SJSA1 (cell line): Measurements from ENCODE around the gene ANKZF1. TPM values are rescaled to one million over a fixed set of nuclear protein-coding genes. Genes with fewer than 3 reads are reported as not detected.

Source experiments
- DNase-seq, 2 experiments: peaks; one replicate each; pipeline ENCODE4 v3.0.0-alpha.2; 2015 to 2020; ENCODE audit warnings: low spot score in 2 of 2, low read depth in 1 of 2
- H3K27ac ChIP-seq: fragments of 250-450 bp; sonication (Bioruptor Pico); 2 replicates; pipeline ENCODE4 v1.5.1; 2020; ENCODE audit warnings: mild to moderate bottlenecking, moderate library complexity
- H3K27me3 ChIP-seq: fragments of 250-450 bp; sonication (Bioruptor Pico); replicated peaks from 2 replicates; pipeline ENCODE4 v1.5.1; 2020; ENCODE audit warnings: mild to moderate bottlenecking, moderate library complexity
- H3K36me3 ChIP-seq: fragments of 250-450 bp; sonication (Bioruptor Pico); 2 replicates; pipeline ENCODE4 v1.5.1; 2020; ENCODE audit warnings: mild to moderate bottlenecking
- H3K4me1 ChIP-seq: fragments of 250-450 bp; sonication (Bioruptor Pico); replicated peaks from 2 replicates; pipeline ENCODE4 v1.6.1; 2021; ENCODE audit warnings: mild to moderate bottlenecking
- H3K4me3 ChIP-seq: fragments of 250-450 bp; sonication (Bioruptor Pico); 2 replicates; pipeline ENCODE4 v1.5.1; 2020; ENCODE audit warnings: mild to moderate bottlenecking
- H3K9me3 ChIP-seq: fragments of 250-450 bp; sonication (Bioruptor Pico); replicated peaks from 2 replicates; pipeline ENCODE4 v1.5.1; 2020; ENCODE audit warnings: mild to moderate bottlenecking
- total RNA-seq: library from RNA; depleted of rRNA; stranded (reverse); fragments of >200 nt; shearing (Covaris generic); gene quantifications from 2 replicates; pipeline ENCODE4 v1.2.3, GENCODE V29; 2014

Gene ANKZF1
- total RNA-seq, 1 experiment from 2014 or later = 15.2 TPM

DNA sequence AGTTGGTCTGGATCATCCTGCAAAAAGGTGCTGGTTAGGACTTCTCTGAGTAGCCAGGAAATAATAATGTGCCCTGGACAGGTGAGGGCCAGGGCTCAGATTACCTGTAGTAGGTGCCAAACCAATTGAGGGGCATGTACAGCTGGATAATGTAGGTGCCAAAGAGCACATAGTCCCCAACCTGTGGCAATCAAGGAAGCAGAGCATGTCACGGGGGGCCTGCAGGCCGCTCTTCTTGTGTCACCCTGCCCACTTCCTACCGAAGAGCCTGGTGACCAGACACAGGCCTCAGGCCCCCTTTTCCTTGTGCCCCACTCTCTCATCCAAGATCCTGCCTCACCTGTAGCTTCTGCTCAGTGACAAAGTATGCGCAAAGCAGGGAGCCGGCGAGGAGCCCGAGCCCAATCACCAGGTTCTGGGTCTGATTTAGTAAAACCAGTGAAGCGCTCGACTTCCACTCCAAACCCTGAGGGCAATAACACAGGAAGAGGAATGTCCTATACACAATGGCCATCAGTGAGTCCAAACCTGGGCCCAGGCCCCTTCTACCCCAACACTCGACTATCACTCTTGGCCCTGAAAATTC, 16.0 kb upstream of the ANKZF1 start:
- Histone ChIP-seq H3K36me3 (peaks cover 82% of the 10 kb centered on the region), H3K4me3 (no peak overlapping the region), H3K9me3 (no peaks in the 10 kb centered on the region), H3K27me3 (no peaks in the 10 kb centered on the region), H3K4me1 (peaks cover 16% of the 10 kb centered on the region), H3K27ac (no peak overlapping the region)
- peak in 1 of 2 experiments; percentile 30 for DNase-seq

DNA sequence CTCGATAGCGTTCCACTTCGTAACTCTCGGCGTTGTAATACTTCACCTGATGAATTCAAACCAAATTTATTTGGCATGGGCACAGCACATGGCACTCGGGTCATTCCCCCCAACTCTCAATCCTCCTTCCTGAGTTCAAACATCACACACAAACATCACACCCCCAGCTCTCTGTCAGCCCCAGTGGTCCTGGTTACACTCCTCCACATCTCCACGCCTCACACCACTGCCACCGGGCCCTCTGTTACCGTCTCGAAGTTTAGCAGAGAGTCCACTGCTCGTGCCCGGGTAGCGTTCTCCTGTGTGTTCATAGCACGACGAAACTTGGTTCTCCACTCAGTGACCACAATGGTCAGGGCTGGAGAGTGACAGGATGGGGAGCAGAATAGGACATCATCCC, 15.5 kb upstream of the ANKZF1 start:
- Histone ChIP-seq H3K4me3 (no peak overlapping the region), H3K4me1 (peaks cover 22% of the 10 kb centered on the region), H3K9me3 (no peaks in the 10 kb centered on the region), H3K27me3 (no peaks in the 10 kb centered on the region), H3K27ac (no peak overlapping the region), H3K36me3 (peaks cover 77% of the 10 kb centered on the region)
- peak in 1 of 2 experiments; percentile 39 for DNase-seq

DNA sequence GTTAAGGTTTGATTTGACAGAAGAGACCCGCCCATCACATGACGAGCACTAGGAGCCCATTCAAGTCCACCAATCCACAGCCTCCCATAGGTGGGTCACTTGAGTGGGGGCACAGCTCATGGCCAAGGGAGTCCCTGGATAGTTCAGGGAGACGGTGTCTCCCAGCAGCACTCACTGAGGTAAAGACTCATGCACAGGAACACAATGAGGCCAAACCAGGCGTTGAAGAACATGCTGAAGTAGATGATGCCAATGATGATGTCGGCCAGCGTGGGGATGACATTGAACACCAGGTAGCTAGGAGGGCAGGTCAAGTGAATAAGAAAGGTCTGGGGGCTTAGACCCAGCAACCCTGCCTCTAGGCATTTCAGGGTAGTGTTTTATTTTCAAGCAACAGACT, 14.8 kb upstream of the ANKZF1 start:
- Histone ChIP-seq H3K9me3 (no peaks in the 10 kb centered on the region), H3K27ac (no peak overlapping the region), H3K4me3 (no peak overlapping the region), H3K4me1 (peaks cover 27% of the 10 kb centered on the region), H3K27me3 (no peaks in the 10 kb centered on the region), H3K36me3 (peaks cover 77% of the 10 kb centered on the region)
- DNase-seq = no peak

DNA sequence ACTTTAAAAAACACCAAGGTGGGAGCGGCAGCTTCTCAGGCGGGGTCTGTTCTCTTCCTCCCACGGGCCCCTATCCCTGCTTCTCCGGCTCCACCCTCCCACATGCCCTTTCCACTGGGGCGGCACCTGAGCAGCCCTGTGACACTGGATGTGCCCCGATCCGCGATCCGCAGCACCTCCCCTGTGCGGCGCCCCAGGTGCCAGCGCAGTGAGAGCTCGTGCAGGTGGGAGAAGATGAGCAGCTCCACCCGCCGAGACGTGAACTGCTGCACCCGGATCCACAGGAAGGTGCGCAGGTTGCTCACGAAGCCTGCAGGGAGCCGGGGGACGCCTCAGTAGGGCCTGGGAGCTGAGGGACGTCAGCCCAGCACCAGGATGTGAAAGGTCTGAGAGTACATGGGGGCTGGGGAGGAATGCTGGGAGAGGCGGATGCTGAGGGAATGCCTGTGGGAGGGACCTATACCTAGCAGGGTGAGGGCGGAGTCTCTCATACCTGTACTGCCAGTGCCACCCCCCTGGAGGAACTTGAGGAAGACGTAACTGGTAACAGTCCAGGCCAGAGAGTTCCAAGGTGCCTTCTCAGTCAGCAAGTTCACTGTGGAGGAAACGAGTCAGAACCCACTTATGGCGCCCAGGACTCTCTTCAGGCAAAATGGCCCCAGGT, 13.6 kb upstream of the ANKZF1 start:
- no peak for DNase-seq
- Histone ChIP-seq H3K4me1 (peaks cover 27% of the 10 kb centered on the region), H3K27me3 (no peaks in the 10 kb centered on the region), H3K27ac (no peak overlapping the region), H3K9me3 (no peaks in the 10 kb centered on the region), H3K4me3 (no peak overlapping the region), H3K36me3 (peaks cover 77% of the 10 kb centered on the region)

DNA sequence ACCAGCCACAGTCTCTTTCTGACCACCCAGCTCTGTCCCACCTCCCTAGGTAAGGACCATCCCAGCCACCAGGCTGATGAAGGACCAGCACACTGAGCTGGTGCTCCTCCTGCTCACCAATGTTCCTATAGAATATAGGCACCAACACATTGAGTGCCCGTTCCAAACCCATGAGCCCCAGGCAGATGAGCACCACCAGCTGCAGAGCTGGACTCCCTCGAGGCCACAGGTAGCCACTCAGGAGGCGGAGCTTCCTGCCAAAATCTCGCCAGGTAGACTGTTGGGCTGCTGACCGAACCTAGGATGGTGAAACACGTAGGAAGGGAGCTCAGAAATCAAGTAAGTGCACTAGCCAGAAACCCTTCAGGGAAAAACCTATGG, 13.1 kb upstream of the ANKZF1 start:
- Histone ChIP-seq H3K36me3 (peaks cover 77% of the 10 kb centered on the region), H3K9me3 (no peaks in the 10 kb centered on the region), H3K4me1 (peaks cover 27% of the 10 kb centered on the region), H3K27me3 (no peaks in the 10 kb centered on the region), H3K4me3 (no peak overlapping the region), H3K27ac (no peak overlapping the region)
- DNase-seq = no peak

DNA sequence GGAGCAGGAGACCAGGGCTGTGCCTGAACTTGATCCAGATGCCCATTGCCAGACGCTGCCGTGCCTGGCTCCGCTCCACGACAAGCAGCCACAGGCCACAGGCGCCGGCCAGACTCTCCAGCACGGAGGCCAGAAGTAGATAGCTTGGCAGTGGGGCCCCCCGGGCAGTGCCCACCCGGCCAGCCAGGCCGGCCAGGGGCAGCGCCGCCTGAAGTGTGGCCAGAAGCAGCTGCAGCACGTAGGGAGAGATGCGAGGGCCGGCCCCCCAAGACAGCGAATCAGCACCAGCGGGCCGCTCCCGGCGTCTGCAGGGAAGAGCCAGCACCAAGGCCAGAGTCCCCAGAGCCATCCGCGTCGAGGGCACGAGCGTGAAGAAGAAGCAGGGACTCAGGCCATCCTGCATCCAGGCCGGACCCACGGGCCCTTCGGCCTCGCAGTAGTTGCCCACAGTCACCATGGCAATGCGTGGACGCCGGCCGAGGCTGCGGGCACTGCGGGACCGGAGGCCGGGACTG, 11.3 kb upstream of the ANKZF1 start:
- H3K9me3 ChIP-seq = no peaks in the 10 kb centered on the region
- H3K4me1 ChIP-seq = peaks cover 27% of the 10 kb centered on the region
- peak; percentile 84 to 86 for DNase-seq
- H3K27ac ChIP-seq = peak overlapping the region; percentile 65
- H3K4me3 ChIP-seq = peak overlapping the region; percentile 42
- H3K36me3 ChIP-seq = peaks cover 78% of the 10 kb centered on the region
- H3K27me3 ChIP-seq = no peaks in the 10 kb centered on the region

DNA sequence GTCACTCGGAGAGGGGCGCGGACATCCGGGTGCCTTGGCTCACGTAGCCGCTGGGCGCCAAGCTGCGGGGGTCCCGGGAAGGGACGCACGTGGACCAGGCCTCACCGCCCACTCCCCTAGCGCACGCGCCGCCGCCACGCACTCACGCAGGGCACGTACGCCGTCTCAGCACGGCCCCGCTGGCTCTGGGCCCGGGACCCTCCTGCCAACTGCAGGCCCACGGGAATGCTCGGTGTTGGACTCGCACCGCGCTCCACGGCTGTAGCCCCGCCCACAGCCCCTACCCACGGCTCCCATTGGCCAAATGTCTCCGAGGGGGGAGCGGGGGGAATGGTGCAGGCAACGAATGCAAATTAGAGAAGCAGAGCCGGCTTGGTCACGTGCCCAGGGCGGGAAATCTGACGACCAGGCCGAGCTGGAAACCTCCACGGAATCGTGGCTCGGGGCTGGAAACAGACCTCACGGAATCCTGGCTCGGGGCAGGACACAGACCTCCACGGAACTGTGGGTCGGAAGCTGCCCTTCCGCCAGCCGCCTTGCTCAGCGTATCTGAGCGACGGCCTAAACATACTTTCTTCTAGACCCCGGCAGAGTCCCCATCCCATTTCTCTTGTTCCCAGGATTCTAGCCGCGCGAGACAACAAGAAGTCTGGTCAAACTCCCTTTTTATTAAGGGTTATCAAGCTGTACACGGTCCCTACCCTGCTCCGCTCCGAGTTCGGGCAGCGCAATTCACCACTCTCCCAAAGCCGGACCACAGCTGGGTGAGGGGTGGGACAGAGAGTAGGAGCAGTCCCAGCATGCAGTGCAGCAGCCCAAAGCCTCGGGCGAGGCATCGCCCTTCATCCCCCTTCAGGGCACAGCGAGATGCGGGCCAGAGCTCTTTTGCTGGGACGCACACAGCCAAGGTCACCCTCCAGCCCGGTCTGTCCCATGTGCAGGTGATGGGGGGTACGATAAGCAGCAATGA, 10.6 kb upstream of the ANKZF1 start, which contains the start of gene ABCB6:
ABCB6 (minus strand) TSS at position 227 of the 970 bp plus-strand sequence. CDS start 285 bp downstream, outside the sequence.
- DNase-seq = peak; percentile 90 to 96
- peaks cover 78% of the 10 kb centered on the region for H3K36me3 ChIP-seq
- peak within 1 kb of the TSS; percentile 65 for H3K27ac ChIP-seq
- no peaks in the 10 kb centered on the region for H3K27me3 ChIP-seq
- no peaks in the 10 kb centered on the region for H3K9me3 ChIP-seq
- H3K4me1 ChIP-seq = peaks cover 27% of the 10 kb centered on the region
- H3K4me3 ChIP-seq = peak within 1 kb of the TSS; percentile 42

DNA sequence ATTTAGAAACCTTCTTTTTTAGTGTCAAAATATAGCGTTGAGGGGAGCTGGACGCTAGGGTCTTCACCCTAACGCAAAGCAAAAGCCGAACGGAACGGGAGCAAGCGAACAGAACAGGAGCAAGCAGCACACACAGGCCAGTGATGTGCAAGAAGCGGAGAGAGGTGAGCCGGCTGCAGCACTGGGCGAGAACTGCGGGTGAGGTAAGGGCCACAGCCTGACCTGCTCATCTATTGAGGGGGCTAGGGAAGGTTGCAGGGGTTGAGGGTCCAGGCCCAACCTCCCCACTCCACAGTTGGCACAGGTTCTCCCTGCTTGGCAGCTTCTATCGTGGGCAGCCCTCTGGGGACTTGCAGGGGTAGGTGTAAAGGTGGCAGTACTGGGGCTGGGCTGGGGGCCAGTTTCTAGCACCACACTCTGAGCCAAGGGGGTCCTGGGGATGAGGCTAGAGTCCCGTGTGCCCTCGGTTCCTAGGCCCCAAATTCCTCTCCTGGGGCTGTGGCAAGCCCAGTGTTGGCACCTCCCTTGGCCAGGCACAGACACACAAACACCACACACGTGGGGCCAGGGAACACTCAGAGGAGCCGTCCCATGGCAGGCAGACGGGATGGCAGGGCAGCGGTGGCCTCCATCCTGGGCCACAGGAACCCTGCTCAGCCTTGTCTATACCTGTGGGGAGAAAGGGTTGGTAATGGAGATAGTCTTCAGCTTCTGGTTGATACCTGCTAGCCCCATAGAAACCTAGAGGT, 9.6 kb upstream of the ANKZF1 start:
- DNase-seq = no peak
- Histone ChIP-seq H3K36me3 (peaks cover 78% of the 10 kb centered on the region), H3K27ac (no peak overlapping the region), H3K27me3 (no peaks in the 10 kb centered on the region), H3K4me1 (peaks cover 27% of the 10 kb centered on the region), H3K4me3 (no peak overlapping the region), H3K9me3 (no peaks in the 10 kb centered on the region)

DNA sequence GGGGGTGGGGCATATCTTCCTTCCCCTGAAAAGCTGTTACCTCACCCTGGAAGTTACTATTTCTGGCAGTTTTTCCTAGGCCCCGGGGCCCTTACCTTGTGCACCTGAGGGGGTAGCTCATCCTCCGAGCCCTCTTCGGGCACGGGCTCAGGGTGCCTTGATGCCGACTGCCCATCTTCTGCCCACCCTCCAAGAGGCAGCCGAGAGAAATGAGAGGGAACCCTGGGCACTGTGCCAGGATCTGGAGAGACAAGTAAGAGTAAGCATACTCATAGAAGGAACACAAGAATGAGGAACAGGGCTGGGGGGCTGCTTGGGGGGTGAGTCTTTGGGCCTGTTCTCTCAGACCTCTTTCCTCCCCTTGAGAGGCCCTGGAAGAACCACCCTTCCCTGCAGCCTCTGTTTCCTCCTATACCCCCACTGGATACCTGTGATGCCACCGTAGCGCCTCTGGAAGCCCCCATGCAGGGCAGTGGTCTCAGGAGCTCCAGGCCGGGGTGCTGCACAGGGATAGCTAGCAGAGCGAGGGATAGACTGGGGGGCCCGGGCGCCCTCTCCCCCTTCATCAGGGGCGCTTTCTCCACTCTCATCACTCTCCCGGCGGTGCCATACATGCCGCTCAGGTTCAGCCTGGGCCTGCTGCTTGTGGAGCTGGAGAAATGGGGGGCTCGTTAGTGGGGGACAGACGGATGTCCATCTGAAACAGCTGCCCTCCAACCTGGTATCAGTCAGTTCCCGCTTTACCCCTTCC, 8.8 kb upstream of the ANKZF1 start:
- DNase-seq = no peak
- peaks cover 77% of the 10 kb centered on the region for H3K36me3 ChIP-seq
- H3K4me3 ChIP-seq = no peak overlapping the region
- no peak overlapping the region for H3K27ac ChIP-seq
- H3K9me3 ChIP-seq = no peaks in the 10 kb centered on the region
- H3K4me1 ChIP-seq = peaks cover 27% of the 10 kb centered on the region
- no peaks in the 10 kb centered on the region for H3K27me3 ChIP-seq

DNA sequence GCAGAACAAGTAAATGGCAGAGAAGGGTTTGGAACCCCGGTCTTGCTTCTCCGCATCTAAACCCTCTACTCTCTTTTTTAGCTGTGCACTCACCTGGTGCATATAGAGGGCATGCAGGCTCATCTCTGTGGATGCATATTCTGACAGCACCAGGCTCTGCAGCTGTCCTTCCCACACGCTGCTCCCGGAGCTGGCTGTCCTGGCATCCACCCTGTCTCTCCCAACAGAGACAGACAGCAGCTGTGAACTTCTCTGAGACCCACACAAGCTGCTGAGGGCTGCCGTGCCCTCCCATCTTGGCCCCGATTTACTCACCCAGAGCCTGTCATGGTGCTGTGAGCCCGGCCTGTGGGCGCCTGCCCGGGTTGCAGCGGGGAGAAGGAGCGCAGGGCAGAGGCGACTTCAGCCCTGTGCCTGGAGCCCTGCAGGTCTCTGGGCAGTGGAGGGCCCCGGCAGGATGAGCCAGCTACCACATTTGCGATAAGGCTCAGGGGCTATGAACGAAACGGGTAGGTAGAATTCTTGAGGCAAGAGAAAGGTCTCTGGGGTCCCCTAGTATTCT, 7.6 kb upstream of the ANKZF1 start:
- no peak for DNase-seq
- Histone ChIP-seq H3K27ac (no peak overlapping the region), H3K27me3 (no peaks in the 10 kb centered on the region), H3K4me3 (no peak overlapping the region), H3K9me3 (no peaks in the 10 kb centered on the region), H3K4me1 (peaks cover 25% of the 10 kb centered on the region), H3K36me3 (peaks cover 72% of the 10 kb centered on the region)

DNA sequence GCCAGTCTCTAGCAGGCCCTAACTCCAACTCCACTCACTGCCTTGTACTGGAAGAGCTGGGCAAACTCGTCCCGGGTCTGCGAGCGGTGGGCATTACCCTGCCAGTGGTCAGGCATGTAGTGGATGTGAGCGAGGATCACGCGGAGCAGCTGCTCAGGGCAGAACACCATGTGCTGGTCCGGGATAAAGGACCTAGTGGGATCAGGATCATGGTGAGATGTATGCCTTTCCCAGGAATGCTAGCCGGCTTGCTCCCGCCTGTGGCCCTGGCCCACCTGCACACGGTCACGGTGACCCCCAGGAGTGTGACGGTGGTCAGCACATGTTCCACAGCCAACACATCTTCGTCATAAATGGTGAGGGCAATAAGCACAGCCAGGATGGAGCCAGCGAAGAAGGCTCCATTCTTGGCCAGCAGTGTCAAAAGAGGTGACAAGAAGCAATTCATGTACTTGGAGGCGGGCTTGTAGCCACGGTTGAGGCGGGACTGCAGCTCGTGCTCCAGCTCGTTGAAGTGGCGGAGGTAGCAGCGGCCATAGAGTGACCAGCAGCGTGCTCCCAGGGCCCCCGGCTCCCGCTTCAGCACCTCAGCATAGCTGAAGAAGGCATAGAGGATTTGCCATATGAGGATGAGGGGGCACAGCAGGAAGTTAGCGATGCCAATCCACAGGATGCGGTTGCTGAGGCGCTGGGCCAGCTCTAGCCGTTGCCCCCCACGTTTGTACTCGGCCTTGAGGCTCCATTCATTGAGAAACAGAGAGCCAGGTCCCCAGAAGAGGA, 5.6 kb upstream of the ANKZF1 start:
- peaks cover 18% of the 10 kb centered on the region for H3K4me1 ChIP-seq
- DNase-seq = no peak
- H3K27me3 ChIP-seq = no peaks in the 10 kb centered on the region
- H3K4me3 ChIP-seq = no peak overlapping the region
- H3K36me3 ChIP-seq = peaks cover 74% of the 10 kb centered on the region
- no peak overlapping the region for H3K27ac ChIP-seq
- H3K9me3 ChIP-seq = no peaks in the 10 kb centered on the region

DNA sequence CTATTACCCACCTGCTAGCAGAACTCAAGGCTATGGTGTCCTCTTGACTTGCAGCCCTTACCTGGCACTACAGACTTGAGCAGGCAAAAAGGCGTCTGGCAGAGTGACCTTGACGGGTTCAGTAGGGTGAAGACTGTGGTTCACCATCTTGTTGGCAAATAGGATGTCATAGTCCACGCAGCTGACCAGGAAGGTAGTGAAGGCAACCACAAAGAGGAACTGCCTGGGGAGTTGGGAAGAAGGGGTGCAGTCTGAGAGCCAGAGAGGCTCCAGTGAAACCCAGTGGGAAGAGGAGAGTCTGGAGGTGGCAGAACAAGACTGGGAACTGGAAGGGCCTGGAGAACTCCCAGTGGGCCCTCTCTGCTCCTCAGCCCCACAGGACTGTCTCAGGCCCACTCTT, 4.3 kb upstream of the ANKZF1 start:
- no peak overlapping the region for H3K27ac ChIP-seq
- no peaks in the 10 kb centered on the region for H3K27me3 ChIP-seq
- H3K4me3 ChIP-seq = no peak overlapping the region
- H3K36me3 ChIP-seq = peaks cover 65% of the 10 kb centered on the region
- peaks cover 13% of the 10 kb centered on the region for H3K4me1 ChIP-seq
- H3K9me3 ChIP-seq = no peaks in the 10 kb centered on the region
- DNase-seq = no peak
